Hepatocyte (in vitro differentiated cells): ENCODE measurements around the gene SEMA6A. TPM values are rescaled to one million over a fixed set of nuclear protein-coding genes. Genes with fewer than 3 reads are reported as not detected.

Experiments used
- DNase-seq: peaks from one replicate; pipeline ENCODE4 v3.0.0-alpha.2; 2016; ENCODE audit warnings: low spot score
- H2AFZ ChIP-seq: fragments of 200-600 bp; sonication (generic); 2 replicates; pipeline ENCODE4 v1.6.0; 2016; ENCODE audit warnings: antibody characterized with exemption, mild to moderate bottlenecking
- H3K27ac ChIP-seq: fragments of 200-600 bp; sonication (generic); 2 replicates; pipeline ENCODE4 v1.5.1; 2016; ENCODE audit warnings: mild to moderate bottlenecking
- H3K27me3 ChIP-seq: fragments of 200-600 bp; sonication (generic); 2 replicates; pipeline ENCODE4 v1.6.1; 2016
- H3K36me3 ChIP-seq: fragments of 200-600 bp; sonication (generic); replicated peaks from 2 replicates; pipeline ENCODE4 v1.5.1; 2016; ENCODE audit warnings: low read depth; ENCODE audit not compliant: insufficient read depth
- H3K4me1 ChIP-seq: fragments of 200-600 bp; sonication (generic); 2 replicates; pipeline ENCODE4 v1.5.1; 2016; ENCODE audit warnings: mild to moderate bottlenecking, moderate library complexity; ENCODE audit not compliant: insufficient read depth
- H3K4me2 ChIP-seq: fragments of 200-600 bp; sonication (generic); 2 replicates; pipeline ENCODE4 v1.6.0; 2016
- H3K4me3 ChIP-seq: fragments of 200-600 bp; sonication (generic); 2 replicates; pipeline ENCODE4 v1.5.1; 2016; ENCODE audit warnings: mild to moderate bottlenecking
- H3K79me2 ChIP-seq: fragments of 200-600 bp; sonication (generic); 2 replicates; pipeline ENCODE4 v1.6.0; 2017; ENCODE audit warnings: mild to moderate bottlenecking
- H3K9me2 ChIP-seq: fragments of 200-600 bp; sonication (generic); replicated peaks from 2 replicates; pipeline ENCODE4 v1.6.0; 2017; ENCODE audit warnings: mild to moderate bottlenecking; ENCODE audit not compliant: insufficient read depth
- H3K9me3 ChIP-seq: fragments of 200-600 bp; sonication (generic); 2 replicates; pipeline ENCODE4 v1.5.1; 2016; ENCODE audit warnings: low read depth, mild to moderate bottlenecking
- H4K20me1 ChIP-seq: fragments of 200-600 bp; sonication (generic); 2 replicates; pipeline ENCODE4 v1.6.0; 2016; ENCODE audit warnings: mild to moderate bottlenecking; ENCODE audit not compliant: insufficient read depth, poor library complexity, severe bottlenecking
- EZH2 ChIP-seq: fragments of 200-600 bp; sonication (generic); IDR thresholded peaks from 2 replicates; pipeline ENCODE4 v1.6.1; 2016; ENCODE audit warnings: antibody characterized with exemption, mild to moderate bottlenecking, borderline replicate concordance
- EZH2phosphoT487 ChIP-seq: fragments of 200-600 bp; sonication (generic); IDR thresholded peaks from one replicate; pipeline ENCODE4 v1.6.1; 2018; ENCODE audit warnings: antibody characterized with exemption, mild to moderate bottlenecking, low read depth, moderate library complexity; ENCODE audit not compliant: unreplicated experiment, severe bottlenecking
- WGBS: methylation state at CpG from one replicate; pipeline ENCODE4 v1.1.6; 2016; ENCODE audit warnings: low lambda C conversion rate; ENCODE audit errors: missing lambda C conversion rate; 5-methylcytosine and 5-hydroxymethylcytosine counted together
- polyA plus RNA-seq: library from polyadenylated mRNA; unstranded; fragments of >200 nt; fragmentation: Nextera tagmentation; extraction: Ambion mirVana; gene quantifications from 2 replicates; pipeline ENCODE4 v1.2.1, GENCODE V29; 2016
- total RNA-seq: library from RNA; depleted of rRNA; stranded (reverse); fragments of >200 nt; gene quantifications from 2 replicates; pipeline ENCODE4 v1.2.3, GENCODE V29; 2014
- TF ChIP-seq, protein P1 (sequence below): fragments of 200-600 bp; sonication (generic); IDR thresholded peaks from 2 replicates; pipeline ENCODE4 v1.5.1; 2016; ENCODE audit warnings: antibody characterized with exemption, mild to moderate bottlenecking; ENCODE audit not compliant: poor library complexity

SEMA6A gene
- total and polyA plus RNA-seq, 2 experiments from 2014 or later, result 38.2 to 68.6 TPM

DNA sequence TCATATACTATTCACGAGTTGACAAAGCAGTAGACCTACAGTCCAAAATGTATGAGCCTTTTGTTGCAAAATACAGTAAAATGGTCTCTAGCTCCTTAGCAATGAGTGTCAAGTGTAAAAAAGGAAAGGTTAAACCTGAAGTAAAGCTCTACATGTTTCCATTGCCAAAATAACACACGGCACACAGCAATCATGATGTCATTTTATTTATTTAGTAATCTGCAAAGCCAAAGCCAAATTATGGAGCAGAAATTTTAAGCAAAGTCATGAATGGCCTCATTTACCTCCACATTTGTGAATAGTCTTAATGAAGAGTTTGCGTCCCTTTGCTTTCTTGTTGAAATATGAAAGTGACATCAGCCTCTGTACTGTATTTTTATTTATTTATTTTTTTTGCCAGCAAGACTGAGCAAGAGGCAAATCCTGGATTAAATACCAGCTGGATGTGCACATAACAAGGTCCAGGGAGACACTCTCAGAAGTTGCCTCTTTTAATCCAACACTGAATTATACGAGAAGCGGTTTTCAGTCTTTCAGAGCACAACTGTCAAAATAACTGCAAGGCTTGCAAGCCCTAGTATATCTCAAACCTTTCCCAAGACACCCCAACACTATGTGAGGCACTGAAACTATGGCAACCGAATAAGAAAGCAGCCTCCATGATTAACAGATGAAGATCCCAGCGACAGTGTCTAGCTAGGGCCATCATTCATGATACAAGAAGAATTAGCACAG, 9.7 kb downstream of the SEMA6A start:
- peaks cover 9% of the 10 kb centered on the region for H3K4me1 ChIP-seq
- no peaks in the 10 kb centered on the region for H3K36me3 ChIP-seq
- no peaks in the 10 kb centered on the region for H3K9me3 ChIP-seq
- no peak for DNase-seq
- no peak overlapping the region for H3K4me2 ChIP-seq
- H3K79me2 ChIP-seq, result peaks cover 100% of the 10 kb centered on the region
- H4K20me1 ChIP-seq, result peaks cover 92% of the 10 kb centered on the region
- no peak overlapping the region for H2AFZ ChIP-seq
- H3K27me3 ChIP-seq, result no peaks in the 10 kb centered on the region
- no peak for TF ChIP-seq EZH2
- TF ChIP-seq, protein P1, sequence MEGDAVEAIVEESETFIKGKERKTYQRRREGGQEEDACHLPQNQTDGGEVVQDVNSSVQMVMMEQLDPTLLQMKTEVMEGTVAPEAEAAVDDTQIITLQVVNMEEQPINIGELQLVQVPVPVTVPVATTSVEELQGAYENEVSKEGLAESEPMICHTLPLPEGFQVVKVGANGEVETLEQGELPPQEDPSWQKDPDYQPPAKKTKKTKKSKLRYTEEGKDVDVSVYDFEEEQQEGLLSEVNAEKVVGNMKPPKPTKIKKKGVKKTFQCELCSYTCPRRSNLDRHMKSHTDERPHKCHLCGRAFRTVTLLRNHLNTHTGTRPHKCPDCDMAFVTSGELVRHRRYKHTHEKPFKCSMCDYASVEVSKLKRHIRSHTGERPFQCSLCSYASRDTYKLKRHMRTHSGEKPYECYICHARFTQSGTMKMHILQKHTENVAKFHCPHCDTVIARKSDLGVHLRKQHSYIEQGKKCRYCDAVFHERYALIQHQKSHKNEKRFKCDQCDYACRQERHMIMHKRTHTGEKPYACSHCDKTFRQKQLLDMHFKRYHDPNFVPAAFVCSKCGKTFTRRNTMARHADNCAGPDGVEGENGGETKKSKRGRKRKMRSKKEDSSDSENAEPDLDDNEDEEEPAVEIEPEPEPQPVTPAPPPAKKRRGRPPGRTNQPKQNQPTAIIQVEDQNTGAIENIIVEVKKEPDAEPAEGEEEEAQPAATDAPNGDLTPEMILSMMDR, result no peak
- TF ChIP-seq EZH2phosphoT487, result no peak
- WGBS, result 81% methylated on average over 7 of the region's 7 CpGs
- H3K9me2 ChIP-seq, result no peaks in the 10 kb centered on the region
- no peak overlapping the region for H3K4me3 ChIP-seq
- no peak overlapping the region for H3K27ac ChIP-seq

DNA sequence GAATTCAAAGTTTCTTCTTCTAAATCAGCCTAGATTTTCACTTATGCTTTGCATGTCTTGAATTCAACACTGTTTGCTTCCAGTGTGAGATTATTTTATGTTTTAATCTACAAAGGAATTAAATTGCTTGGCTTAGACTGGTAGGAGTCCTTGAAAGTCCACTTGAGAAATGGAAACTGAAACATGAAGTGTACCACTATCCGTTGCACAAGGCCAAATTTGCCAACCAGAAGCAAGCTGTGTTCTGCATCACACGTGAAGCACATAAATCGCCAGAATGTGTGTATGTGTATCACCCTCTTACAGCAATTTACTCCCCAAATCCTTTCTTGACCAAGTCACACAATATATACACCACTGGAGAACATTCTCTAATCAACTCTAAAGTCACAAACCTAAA, 10.3 kb downstream of the SEMA6A start:
- 68% methylated on average over 3 of the region's 3 CpGs for WGBS

DNA sequence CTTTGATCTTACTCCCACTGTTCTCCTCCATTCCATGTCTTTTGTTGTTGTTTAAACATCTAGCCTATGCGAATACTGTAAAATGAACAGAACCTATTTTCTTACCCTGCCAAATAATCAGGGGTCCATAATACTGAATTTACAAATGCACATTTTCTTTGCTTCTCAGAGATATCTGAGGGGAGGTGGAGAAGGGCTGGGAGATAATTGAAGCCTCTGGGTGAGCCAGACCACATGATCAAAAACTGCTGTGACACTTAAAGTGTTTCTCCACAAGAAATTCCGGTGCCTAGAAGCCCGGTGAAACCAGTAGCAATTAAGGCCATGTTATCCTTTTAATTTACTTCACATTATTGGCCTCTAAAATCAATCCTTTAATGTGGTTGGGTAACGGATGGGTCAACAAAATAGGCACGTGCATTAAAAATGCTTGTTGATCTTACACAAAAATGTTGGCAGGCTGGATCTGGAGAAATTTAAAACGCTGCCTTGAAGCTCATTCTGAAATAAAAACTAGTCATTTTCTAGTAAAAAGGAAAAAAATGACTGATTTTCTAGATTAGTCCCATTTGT, 10.8 kb downstream of the SEMA6A start:
- no peaks in the 10 kb centered on the region for H3K36me3 ChIP-seq
- no peak overlapping the region for H3K4me3 ChIP-seq
- TF ChIP-seq EZH2, result no peak
- TF ChIP-seq, protein P1, result no peak
- TF ChIP-seq EZH2phosphoT487, result no peak
- no peaks in the 10 kb centered on the region for H3K27me3 ChIP-seq
- no peak overlapping the region for H3K27ac ChIP-seq
- WGBS, result 51% methylated on average over 6 of the region's 6 CpGs
- H4K20me1 ChIP-seq, result peaks cover 90% of the 10 kb centered on the region
- no peak overlapping the region for H2AFZ ChIP-seq
- H3K9me3 ChIP-seq, result no peaks in the 10 kb centered on the region
- H3K79me2 ChIP-seq, result peaks cover 100% of the 10 kb centered on the region
- no peak overlapping the region for H3K4me2 ChIP-seq
- H3K9me2 ChIP-seq, result no peaks in the 10 kb centered on the region
- DNase-seq, result no peak
- peaks cover 9% of the 10 kb centered on the region for H3K4me1 ChIP-seq

More for the DNA sequence above, 10.3 kb downstream of the SEMA6A start:
- peaks cover 90% of the 10 kb centered on the region for H4K20me1 ChIP-seq
- no peaks in the 10 kb centered on the region for H3K27me3 ChIP-seq
- no peak overlapping the region for H3K4me3 ChIP-seq
- no peak overlapping the region for H3K4me2 ChIP-seq
- no peaks in the 10 kb centered on the region for H3K9me2 ChIP-seq
- H3K79me2 ChIP-seq, result peaks cover 100% of the 10 kb centered on the region
- TF ChIP-seq EZH2, result no peak
- TF ChIP-seq EZH2phosphoT487, result no peak
- TF ChIP-seq, protein P1, result no peak
- H3K4me1 ChIP-seq, result peaks cover 9% of the 10 kb centered on the region
- no peaks in the 10 kb centered on the region for H3K36me3 ChIP-seq
- H2AFZ ChIP-seq, result no peak overlapping the region
- no peak overlapping the region for H3K27ac ChIP-seq
- DNase-seq, result no peak
- no peaks in the 10 kb centered on the region for H3K9me3 ChIP-seq
